Hepatocyte (in vitro differentiated cells): ENCODE measurements around the gene LPP.

Experiments
- EZH2 ChIP-seq: fragments of 200-600 bp; sonication (generic); IDR thresholded peaks from 2 replicates; pipeline ENCODE4 v1.6.1; 2016; ENCODE audit warnings: antibody characterized with exemption, mild to moderate bottlenecking, borderline replicate concordance
- TF ChIP-seq, protein P1 (sequence below): fragments of 200-600 bp; sonication (generic); IDR thresholded peaks from 2 replicates; pipeline ENCODE4 v1.5.1; 2016; ENCODE audit warnings: antibody characterized with exemption, mild to moderate bottlenecking; ENCODE audit not compliant: poor library complexity

DNA sequence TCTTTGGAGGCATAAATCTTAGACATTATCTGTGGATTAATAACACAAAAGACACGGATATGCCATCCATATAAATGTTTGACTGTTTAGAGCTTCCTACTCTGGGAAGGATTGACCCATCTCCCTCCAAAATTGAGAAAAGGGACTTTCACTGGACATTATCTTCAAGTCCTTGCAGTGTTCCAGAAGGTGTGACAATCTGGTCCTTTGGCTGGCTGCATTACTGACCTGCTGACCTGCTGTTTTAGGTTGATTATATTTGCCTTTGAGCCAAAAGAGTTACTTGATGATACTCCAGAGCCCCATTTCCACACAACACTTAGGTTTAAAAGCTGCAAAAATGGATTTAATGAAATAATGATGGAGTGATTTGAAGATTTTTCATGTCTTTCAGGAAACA lies 504.6 kb downstream of the LPP start:
- no peak for TF ChIP-seq EZH2
- TF ChIP-seq, protein P1, sequence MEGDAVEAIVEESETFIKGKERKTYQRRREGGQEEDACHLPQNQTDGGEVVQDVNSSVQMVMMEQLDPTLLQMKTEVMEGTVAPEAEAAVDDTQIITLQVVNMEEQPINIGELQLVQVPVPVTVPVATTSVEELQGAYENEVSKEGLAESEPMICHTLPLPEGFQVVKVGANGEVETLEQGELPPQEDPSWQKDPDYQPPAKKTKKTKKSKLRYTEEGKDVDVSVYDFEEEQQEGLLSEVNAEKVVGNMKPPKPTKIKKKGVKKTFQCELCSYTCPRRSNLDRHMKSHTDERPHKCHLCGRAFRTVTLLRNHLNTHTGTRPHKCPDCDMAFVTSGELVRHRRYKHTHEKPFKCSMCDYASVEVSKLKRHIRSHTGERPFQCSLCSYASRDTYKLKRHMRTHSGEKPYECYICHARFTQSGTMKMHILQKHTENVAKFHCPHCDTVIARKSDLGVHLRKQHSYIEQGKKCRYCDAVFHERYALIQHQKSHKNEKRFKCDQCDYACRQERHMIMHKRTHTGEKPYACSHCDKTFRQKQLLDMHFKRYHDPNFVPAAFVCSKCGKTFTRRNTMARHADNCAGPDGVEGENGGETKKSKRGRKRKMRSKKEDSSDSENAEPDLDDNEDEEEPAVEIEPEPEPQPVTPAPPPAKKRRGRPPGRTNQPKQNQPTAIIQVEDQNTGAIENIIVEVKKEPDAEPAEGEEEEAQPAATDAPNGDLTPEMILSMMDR: no peak
